Measurements from ENCODE around the gene PIK3R3. TPM values are rescaled to one million over a fixed set of nuclear protein-coding genes. Genes with fewer than 3 reads are reported as not detected.
"Not testable (repeated sequence)": the region's sequence is repeated elsewhere in the genome, so short reads cannot be mapped to it uniquely, and the experiment has no call there.

Gene PIK3R3
- total RNA-seq, 1 donor from 2014 or later, result 21.5 TPM

- peak; percentile 25 for DNase-seq
Observed at GRCh38 chr1:46065405-46065804, 67.0 kb downstream of the PIK3R3 start.

GRCh38 chr1:46064708-46065107, 67.7 kb downstream of the PIK3R3 start:
- DNase-seq, result no peak

- DNase-seq, result no peak
Observed at GRCh38 chr1:46062651-46063319, 69.6 kb downstream of the PIK3R3 start.

GRCh38 chr1:46061146-46061545, 71.3 kb downstream of the PIK3R3 start:
- DNase-seq, result no peak

- no peak for DNase-seq
Observed at GRCh38 chr1:46058936-46059335, 73.5 kb downstream of the PIK3R3 start.

- no peak for DNase-seq
Observed at GRCh38 chr1:46057781-46058180, 74.6 kb downstream of the PIK3R3 start.

GRCh38 chr1:46057215-46057614, 75.2 kb downstream of the PIK3R3 start:
- DNase-seq, result not testable (repeated sequence)

- no peak for DNase-seq
Observed at GRCh38 chr1:46056325-46056724, 76.1 kb downstream of the PIK3R3 start.

- DNase-seq, result no peak
Observed at GRCh38 chr1:46053734-46054133, 78.7 kb downstream of the PIK3R3 start.

GRCh38 chr1:46044116-46044515, 88.3 kb downstream of the PIK3R3 start:
- DNase-seq, result no peak

- DNase-seq, result no peak
Observed at GRCh38 chr1:46043458-46044017, 88.9 kb downstream of the PIK3R3 start.

- peak; percentile 61 for DNase-seq
Observed at GRCh38 chr1:46041974-46042373, 90.5 kb downstream of the PIK3R3 start.

- no peak for DNase-seq
Observed at GRCh38 chr1:46041551-46041950, 90.9 kb downstream of the PIK3R3 start.

- peak; percentile 50 for DNase-seq
Observed at GRCh38 chr1:46039571-46040052, 92.8 kb downstream of the PIK3R3 start.

GRCh38 chr1:46036894-46037839, 95.3 kb downstream of the PIK3R3 start:
- peak; percentile 92 for DNase-seq

GRCh38 chr1:46034601-46035516, 97.6 kb downstream of the PIK3R3 start:
- no peak for DNase-seq

- no peak for DNase-seq
Observed at GRCh38 chr1:46030876-46031660, 101.4 kb downstream of the PIK3R3 start.

GRCh38 chr1:46030074-46030870, 102.2 kb downstream of the PIK3R3 start:
- DNase-seq, result no peak

- DNase-seq, result no peak
Observed at GRCh38 chr1:46027788-46028573, 104.4 kb downstream of the PIK3R3 start.
